Stimulated activated CD8-positive, alpha-beta memory T cell treated with anti-CD3 and anti-CD28 coated beads, Interleukin-15, amount 100 ng/mL, for 4 hours (primary cell): ENCODE data around the gene DPYSL5.

ENCODE experiments used
- DNase-seq, 2 donors: peaks; one replicate each; pipeline ENCODE4 v3.0.0-alpha.2; 2020; ENCODE audit warnings: low read depth in 2 of 2

Gene DPYSL5

DNA sequence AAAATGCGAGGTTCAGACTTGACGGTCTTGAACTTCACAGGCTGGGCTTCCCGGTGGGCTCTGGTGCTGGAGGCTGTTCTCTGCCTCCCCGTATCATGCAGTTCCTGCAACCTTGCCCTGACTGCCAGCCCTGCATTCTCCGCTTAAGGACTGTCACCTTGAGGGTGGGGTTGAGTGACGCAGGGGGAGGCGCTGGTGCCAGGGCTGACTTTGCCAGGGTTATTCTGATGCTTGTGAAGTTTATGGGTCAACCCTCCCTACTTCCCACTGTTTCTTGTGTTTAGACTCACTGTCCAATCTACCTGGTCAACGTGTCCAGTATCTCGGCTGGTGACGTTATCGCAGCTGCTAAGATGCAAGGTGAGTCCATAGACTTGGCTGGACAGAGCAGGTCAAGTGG, 85.0 kb downstream of the DPYSL5 start:
- no peak for DNase-seq

- no peak for DNase-seq
Measured at GRCh38 chr2:26933431-26934334, 85.8 kb downstream of the DPYSL5 start.

DNA sequence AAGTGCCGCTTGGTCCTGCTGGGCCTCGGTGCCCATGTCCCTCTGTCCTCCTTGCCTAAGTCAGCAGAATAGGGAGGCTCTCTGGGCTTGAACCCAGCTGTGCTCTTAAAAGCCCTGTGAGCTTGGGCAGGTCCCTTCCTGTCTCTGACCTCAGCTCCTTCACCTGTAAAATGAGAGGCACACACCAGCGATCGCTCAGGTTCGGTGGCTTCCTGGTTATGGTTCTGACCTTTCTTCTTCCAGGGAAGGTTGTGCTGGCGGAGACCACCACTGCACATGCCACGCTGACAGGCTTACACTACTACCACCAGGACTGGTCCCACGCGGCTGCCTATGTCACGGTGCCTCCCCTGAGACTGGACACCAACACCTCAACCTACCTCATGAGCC, 86.4 kb downstream of the DPYSL5 start:
- DNase-seq, result no peak

- DNase-seq, result no peak
Measured at GRCh38 chr2:26934985-26935384, 87.1 kb downstream of the DPYSL5 start.

DNA sequence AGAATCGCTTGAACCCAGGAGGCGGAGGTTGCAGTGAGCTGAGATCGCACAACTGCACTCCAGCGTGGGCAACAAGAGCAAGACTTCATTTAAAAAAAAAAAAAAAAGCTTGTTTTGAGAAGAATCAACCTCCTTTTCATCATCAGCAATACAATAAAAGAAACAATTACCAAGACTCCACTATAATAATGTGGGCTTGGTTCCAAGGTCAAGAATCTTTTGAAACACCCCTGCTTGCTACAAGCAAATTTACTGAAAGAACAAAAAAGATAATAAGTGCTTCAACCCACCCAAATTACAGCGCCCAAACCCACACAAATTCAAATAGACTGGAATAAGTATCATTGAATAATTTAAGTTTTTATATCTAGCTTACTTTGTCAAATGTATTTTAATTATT, 88.9 kb downstream of the DPYSL5 start:
- DNase-seq, result no peak

- DNase-seq, result no peak
Measured at GRCh38 chr2:26938399-26939118, 90.6 kb downstream of the DPYSL5 start.

- DNase-seq, result no peak
Measured at GRCh38 chr2:26940001-26940400, 92.1 kb downstream of the DPYSL5 start.

DNA sequence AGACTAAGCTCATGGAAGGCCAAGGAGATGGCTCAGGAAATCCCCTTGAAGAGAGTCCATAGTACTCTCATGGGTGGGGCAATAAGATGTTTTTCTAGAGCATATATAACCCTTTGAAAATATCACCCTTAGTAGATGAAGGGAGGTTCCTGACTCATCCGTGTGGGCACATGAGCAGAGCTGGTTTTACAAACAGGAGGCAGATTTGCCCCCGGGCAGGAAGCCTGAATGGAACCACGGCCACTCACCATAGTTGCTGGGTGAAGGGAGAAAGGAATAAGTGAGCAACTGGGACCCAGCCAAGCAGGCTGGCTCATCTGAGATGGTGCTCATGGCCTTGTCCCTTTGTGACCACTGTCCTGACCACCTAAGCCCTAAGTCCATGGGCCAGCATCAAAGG, 93.6 kb downstream of the DPYSL5 start:
- no peak for DNase-seq

GRCh38 chr2:26942543-26943295, 94.8 kb downstream of the DPYSL5 start:
- DNase-seq, result peak; percentile 4 to 19

DNA sequence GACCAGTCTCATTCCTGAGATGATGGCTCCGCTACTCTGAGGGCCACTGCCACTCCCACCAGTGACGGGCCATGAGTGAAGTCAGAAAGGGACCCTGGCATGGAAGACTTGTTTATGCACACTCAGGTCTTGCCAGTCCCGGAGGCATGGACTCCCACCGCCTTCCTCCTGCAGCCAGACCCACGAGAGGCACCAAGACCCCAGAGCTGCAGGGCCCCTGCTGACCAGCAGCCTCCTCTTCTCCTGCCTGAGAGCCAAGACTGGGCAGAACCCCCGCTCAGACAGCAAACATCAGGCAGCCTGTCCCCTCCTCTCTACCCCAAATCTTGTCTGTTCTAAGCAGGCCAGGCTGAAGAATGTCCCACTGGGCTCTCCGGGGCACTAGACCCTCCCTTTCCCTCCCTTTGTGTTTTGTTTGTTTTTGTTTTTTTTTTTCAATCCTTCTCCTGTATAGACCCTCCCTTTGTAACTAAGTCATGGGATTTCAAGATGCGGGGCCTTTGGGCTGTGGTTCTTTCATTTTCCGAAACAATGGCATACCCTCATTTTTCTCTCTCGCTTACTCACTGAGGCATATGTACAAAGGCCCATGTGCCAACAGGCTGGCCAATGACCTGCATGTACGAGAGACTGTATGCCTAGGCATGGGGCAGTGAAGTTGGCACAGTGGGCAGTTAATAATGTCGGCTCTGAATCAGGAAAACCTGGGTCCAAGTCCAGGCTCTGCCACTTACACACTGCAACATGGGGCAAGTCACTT, 98.2 kb downstream of the DPYSL5 start:
- DNase-seq, result no peak

GRCh38 chr2:26946841-26947784, 99.2 kb downstream of the DPYSL5 start:
- DNase-seq, result no peak

GRCh38 chr2:26948800-26949199, 100.9 kb downstream of the DPYSL5 start:
- no peak for DNase-seq

- DNase-seq, result no peak
Measured at GRCh38 chr2:26950246-26950645, 102.3 kb downstream of the DPYSL5 start.

DNA sequence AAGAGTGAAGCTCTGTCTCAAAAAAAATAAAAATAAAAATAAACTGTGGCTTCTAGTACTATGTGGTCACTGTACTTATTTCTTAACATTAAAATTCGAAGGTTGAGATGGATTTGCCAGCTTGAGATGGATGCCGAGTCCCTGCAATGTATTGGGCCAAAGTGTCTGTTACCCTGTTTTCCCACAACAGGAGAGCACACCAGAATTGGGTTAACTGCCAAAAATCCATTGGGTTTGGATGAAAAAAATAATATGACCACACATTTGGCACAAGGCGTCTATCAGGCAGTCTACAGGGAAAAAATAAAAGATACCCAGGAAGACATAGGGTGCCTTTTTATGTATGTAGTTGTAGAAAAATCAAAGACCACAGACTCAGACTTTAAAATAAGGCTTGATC, 103.3 kb downstream of the DPYSL5 start:
- no peak for DNase-seq

- no peak for DNase-seq
Measured at GRCh38 chr2:26952374-26952773, 104.4 kb downstream of the DPYSL5 start.

- DNase-seq, result no peak
Measured at GRCh38 chr2:26954135-26954534, 106.2 kb downstream of the DPYSL5 start.

- DNase-seq, result no peak
Measured at GRCh38 chr2:26957041-26957440, 109.1 kb downstream of the DPYSL5 start.

DNA sequence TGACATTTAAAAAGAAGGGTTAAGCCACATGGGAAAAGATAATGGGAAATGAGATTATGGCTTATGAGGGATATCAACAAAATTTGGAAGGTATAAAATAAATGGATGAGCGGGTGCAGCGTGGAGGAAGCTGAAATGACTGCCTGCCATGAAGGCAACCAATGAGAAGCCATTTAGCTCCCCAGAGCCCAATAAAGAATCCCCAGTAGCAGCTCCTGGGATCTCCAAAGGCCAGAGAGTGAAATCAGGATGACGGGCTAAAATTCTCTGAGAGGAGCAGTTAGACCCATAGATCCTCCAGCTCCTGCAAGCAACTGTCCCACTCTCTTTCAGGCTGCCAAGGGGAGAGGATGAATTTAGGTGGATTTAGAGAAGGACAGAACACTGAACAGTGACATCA, 109.6 kb downstream of the DPYSL5 start:
- no peak for DNase-seq

DNA sequence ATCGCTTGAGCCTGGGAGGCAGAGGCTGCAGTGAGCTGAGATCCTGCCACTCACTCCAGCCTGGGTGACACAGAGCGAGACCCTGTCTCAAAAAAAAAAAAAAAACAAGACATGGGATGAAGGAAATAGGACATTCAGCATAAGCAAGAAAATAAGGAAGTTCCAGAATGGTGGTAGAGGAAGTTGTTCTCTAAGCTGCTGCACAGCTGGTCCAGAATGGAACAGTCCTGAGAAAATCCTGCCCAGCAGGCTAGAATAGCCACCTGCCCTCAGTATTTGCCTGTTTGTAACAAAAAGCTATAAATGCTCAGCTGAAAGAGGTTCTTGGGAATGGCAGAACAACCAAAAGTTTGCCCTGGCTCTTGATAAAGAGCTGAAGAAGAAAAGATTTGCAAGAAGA, 111.4 kb downstream of the DPYSL5 start:
- DNase-seq, result no peak

- no peak for DNase-seq
Measured at GRCh38 chr2:26964446-26965130, 116.7 kb downstream of the DPYSL5 start.
